SK-N-SH treated with all-trans-retinoic acid at 6 μM for 48 hours (cell line): Measurements from ENCODE around the gene ZNF691.

Source experiments
- ATAC-seq: fragments of 200-7000 bp; cut with Tn5 transposase; 3 replicates; pipeline ENCODE4 v1.9.1; 2020; ENCODE audit warnings: mild to moderate bottlenecking, moderate library complexity
- ARNTL ChIP-seq: fragments of 450-650 bp; formaldehyde crosslinking; IDR thresholded peaks from 2 replicates; pipeline ENCODE4 v1.5.0; 2020; ENCODE audit warnings: low read depth, mild to moderate bottlenecking, moderate library complexity, borderline replicate concordance
- CSDC2 ChIP-seq: fragments of 250-450 bp; sonication (Bioruptor Pico); IDR thresholded peaks from 2 replicates; pipeline ENCODE4 v1.5.0; 2020; ENCODE audit warnings: mild to moderate bottlenecking, moderate library complexity
- CSRNP3 ChIP-seq: fragments of 250-450 bp; sonication (Bioruptor Pico); IDR thresholded peaks from 2 replicates; pipeline ENCODE4 v1.5.1; 2021; ENCODE audit warnings: mild to moderate bottlenecking, moderate library complexity
- ESRRG ChIP-seq: fragments of 250-450 bp; sonication (Bioruptor Pico); IDR thresholded peaks from 2 replicates; pipeline ENCODE4 v1.6.1; 2021; ENCODE audit warnings: mild to moderate bottlenecking
- GLIS3 ChIP-seq: fragments of 250-450 bp; sonication (Bioruptor Pico); IDR thresholded peaks from 2 replicates; pipeline ENCODE4 v1.5.0; 2020; ENCODE audit warnings: mild to moderate bottlenecking, moderate library complexity
- ISL1 ChIP-seq: fragments of 250-450 bp; sonication (Bioruptor Pico); IDR thresholded peaks from 2 replicates; pipeline ENCODE4 v2.1.2; 2022; ENCODE audit warnings: mild to moderate bottlenecking, moderate library complexity
- PATZ1 ChIP-seq: fragments of 250-450 bp; sonication (Bioruptor Pico); IDR thresholded peaks from 2 replicates; pipeline ENCODE4 v1.8.0; 2020; ENCODE audit warnings: mild to moderate bottlenecking, moderate library complexity, borderline replicate concordance
- POU6F1 ChIP-seq: fragments of 250-450 bp; sonication (Bioruptor Pico); IDR thresholded peaks from 2 replicates; pipeline ENCODE4 v1.8.0; 2021; ENCODE audit warnings: low read depth, mild to moderate bottlenecking, moderate library complexity, borderline replicate concordance
- PPARA ChIP-seq: fragments of 250-450 bp; sonication (Bioruptor Pico); IDR thresholded peaks from 2 replicates; pipeline ENCODE4 v1.5.0; 2020; ENCODE audit warnings: mild to moderate bottlenecking, borderline replicate concordance
- RARB ChIP-seq: fragments of 250-450 bp; sonication (Bioruptor Pico); IDR thresholded peaks from 2 replicates; pipeline ENCODE4 v1.8.0; 2021; ENCODE audit warnings: mild to moderate bottlenecking, moderate library complexity
- SNAI2 ChIP-seq: fragments of 250-450 bp; sonication (Bioruptor Pico); IDR thresholded peaks from 2 replicates; pipeline ENCODE4 v1.5.0; 2020; ENCODE audit warnings: mild to moderate bottlenecking, moderate library complexity
- TCF4 ChIP-seq: fragments of 250-450 bp; sonication (Bioruptor Pico); IDR thresholded peaks from 2 replicates; pipeline ENCODE4 v1.8.0; 2021; ENCODE audit warnings: mild to moderate bottlenecking, moderate library complexity, borderline replicate concordance
- TOX ChIP-seq: fragments of 250-450 bp; sonication (Bioruptor Pico); IDR thresholded peaks from 2 replicates; pipeline ENCODE4 v1.8.0; 2021; ENCODE audit warnings: mild to moderate bottlenecking, moderate library complexity, borderline replicate concordance
- ZC3H10 ChIP-seq: fragments of 250-450 bp; sonication (Bioruptor Pico); IDR thresholded peaks from 2 replicates; pipeline ENCODE4 v1.5.1; 2021; ENCODE audit warnings: mild to moderate bottlenecking, moderate library complexity
- ZFP3 ChIP-seq: fragments of 250-450 bp; sonication (Bioruptor Pico); IDR thresholded peaks from 2 replicates; pipeline ENCODE4 v1.5.0; 2020; ENCODE audit warnings: mild to moderate bottlenecking, moderate library complexity
- ZFP30 ChIP-seq: fragments of 450-650 bp; formaldehyde crosslinking; IDR thresholded peaks from 2 replicates; pipeline ENCODE4 v1.5.0; 2022; ENCODE audit warnings: mild to moderate bottlenecking, moderate library complexity
- ZNF565 ChIP-seq: fragments of 450-650 bp; formaldehyde crosslinking; conservative IDR thresholded peaks from 2 replicates; pipeline ENCODE4 v1.5.0; 2020; ENCODE audit warnings: low read depth, mild to moderate bottlenecking, moderate library complexity
- ZNF70 ChIP-seq: fragments of 450-650 bp; formaldehyde crosslinking; IDR thresholded peaks from 2 replicates; pipeline ENCODE4 v1.5.0; 2020; ENCODE audit warnings: mild to moderate bottlenecking, moderate library complexity
- ZNF8 ChIP-seq: fragments of 450-650 bp; formaldehyde crosslinking; IDR thresholded peaks from 2 replicates; pipeline ENCODE4 v1.5.0; 2020; ENCODE audit warnings: mild to moderate bottlenecking, moderate library complexity
- TF ChIP-seq, protein P1 (sequence below): fragments of 250-450 bp; sonication (Bioruptor Pico); IDR thresholded peaks from 2 replicates; pipeline ENCODE4 v1.5.1; 2020; ENCODE audit warnings: low read depth, mild to moderate bottlenecking, moderate library complexity

ZNF691 gene

GRCh38 chr1:42825036-42825851 is 21.2 kb upstream of the ZNF691 start:
- TF ChIP-seq ESRRG (CRISPR knock-in tag) (no peak), CSRNP3 (no peak), TOX (CRISPR knock-in tag) (no peak), POU6F1 (CRISPR knock-in tag) (no peak), TCF4 (no peak), PPARA (CRISPR knock-in tag) (no peak), PATZ1 (no peak), ZFP3 (no peak), SNAI2 (no peak)
- no peak for ATAC-seq

- ATAC-seq: no peak
- no peak for TF ChIP-seq ESRRG (CRISPR knock-in tag)
- no peak for TF ChIP-seq PPARA (CRISPR knock-in tag)
- no peak for TF ChIP-seq PATZ1
- no peak for TF ChIP-seq RARB
- no peak for TF ChIP-seq ZNF565 (CRISPR knock-in tag)
- TF ChIP-seq, protein P1, sequence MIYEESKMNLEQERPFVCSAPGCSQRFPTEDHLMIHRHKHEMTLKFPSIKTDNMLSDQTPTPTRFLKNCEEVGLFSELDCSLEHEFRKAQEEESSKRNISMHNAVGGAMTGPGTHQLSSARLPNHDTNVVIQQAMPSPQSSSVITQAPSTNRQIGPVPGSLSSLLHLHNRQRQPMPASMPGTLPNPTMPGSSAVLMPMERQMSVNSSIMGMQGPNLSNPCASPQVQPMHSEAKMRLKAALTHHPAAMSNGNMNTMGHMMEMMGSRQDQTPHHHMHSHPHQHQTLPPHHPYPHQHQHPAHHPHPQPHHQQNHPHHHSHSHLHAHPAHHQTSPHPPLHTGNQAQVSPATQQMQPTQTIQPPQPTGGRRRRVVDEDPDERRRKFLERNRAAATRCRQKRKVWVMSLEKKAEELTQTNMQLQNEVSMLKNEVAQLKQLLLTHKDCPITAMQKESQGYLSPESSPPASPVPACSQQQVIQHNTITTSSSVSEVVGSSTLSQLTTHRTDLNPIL (CRISPR knock-in tag): no peak
- no peak for TF ChIP-seq ZC3H10 (CRISPR knock-in tag)
- no peak for TF ChIP-seq ZNF8 (CRISPR knock-in tag)
- TF ChIP-seq TOX (CRISPR knock-in tag): no peak
- no peak for TF ChIP-seq ZNF70 (CRISPR knock-in tag)
- no peak for TF ChIP-seq CSDC2 (CRISPR knock-in tag)
- no peak for TF ChIP-seq ZFP30 (CRISPR knock-in tag)
- no peak for TF ChIP-seq GLIS3 (CRISPR knock-in tag)
- TF ChIP-seq POU6F1 (CRISPR knock-in tag): no peak
Observed at GRCh38 chr1:42830631-42831030, 15.8 kb upstream of the ZNF691 start.

DNA sequence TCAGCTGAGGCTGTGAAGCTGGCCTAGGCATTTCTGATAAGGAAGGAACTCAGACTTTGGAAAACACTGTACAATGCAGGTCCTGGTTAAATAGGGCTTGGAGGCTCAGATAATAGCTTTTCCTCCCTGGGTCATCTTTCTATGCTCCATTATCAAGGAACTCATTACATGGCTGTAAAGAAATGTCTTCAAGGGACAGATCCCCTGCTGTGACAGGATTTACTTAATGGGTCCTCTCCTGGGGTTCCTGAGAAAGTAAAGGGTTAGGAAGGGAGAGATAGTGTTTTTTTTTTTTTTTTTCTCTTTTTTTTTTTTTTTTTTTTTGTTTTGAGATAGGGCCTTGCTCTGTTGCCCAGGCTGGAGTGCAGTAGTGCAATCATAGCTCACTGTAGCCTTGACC is 15.1 kb upstream of the ZNF691 start:
- no peak for ATAC-seq
- no peak for TF ChIP-seq RARB
- TF ChIP-seq, protein P1 (CRISPR knock-in tag): no peak
- no peak for TF ChIP-seq ZNF8 (CRISPR knock-in tag)
- no peak for TF ChIP-seq ESRRG (CRISPR knock-in tag)
- TF ChIP-seq CSRNP3: no peak
- TF ChIP-seq ARNTL (CRISPR knock-in tag): no peak
- TF ChIP-seq TOX (CRISPR knock-in tag): no peak
- no peak for TF ChIP-seq TCF4
- TF ChIP-seq ZFP30 (CRISPR knock-in tag): no peak
- no peak for TF ChIP-seq ISL1
- TF ChIP-seq POU6F1 (CRISPR knock-in tag): no peak
